Hepatic stellate cell (primary cell): ENCODE measurements around the gene TGM4.
A peak's percentile ranks its signal among the peaks of the same experiment; 100 is the strongest.
"Not testable (repeated sequence)": the region's sequence is repeated elsewhere in the genome, so short reads cannot be mapped to it uniquely, and the experiment has no call there.

Experiments
- DNase-seq: peaks from one replicate; pipeline ENCODE4 v3.0.0; 2011; ENCODE audit warnings: low spot score

The TGM4 gene

GRCh38 chr3:44874308-44874707 is at the start of gene TGM4:
Gene TGM4, plus strand, starts transcription at chr3:44874608. Its CDS starts 71 bp downstream, at chr3:44874679.
- no peak for DNase-seq

GRCh38 chr3:44825264-44825925 is 49.0 kb upstream of the TGM4 start:
- peak; percentile 62 for DNase-seq

- DNase-seq, result no peak
These were observed 47.2 kb upstream of the TGM4 start for GRCh38 chr3:44827196-44827595.

GRCh38 chr3:44831232-44831631 is 43.2 kb upstream of the TGM4 start:
- DNase-seq, result no peak

- DNase-seq, result no peak
These were observed 42.4 kb upstream of the TGM4 start for GRCh38 chr3:44832032-44832431.

GRCh38 chr3:44832965-44833364 is 41.4 kb upstream of the TGM4 start:
- DNase-seq, result no peak

GRCh38 chr3:44833394-44833793 is 41.0 kb upstream of the TGM4 start:
- no peak for DNase-seq

- DNase-seq, result no peak
These were observed 38.7 kb upstream of the TGM4 start for GRCh38 chr3:44835684-44836083.

GRCh38 chr3:44842376-44842775 is 32.0 kb upstream of the TGM4 start:
- no peak for DNase-seq

- DNase-seq, result peak; percentile 30
These were observed 28.6 kb upstream of the TGM4 start for GRCh38 chr3:44845528-44846520.

GRCh38 chr3:44848634-44849033 is 25.8 kb upstream of the TGM4 start:
- no peak for DNase-seq

- not testable (repeated sequence) for DNase-seq
These were observed 17.7 kb upstream of the TGM4 start for GRCh38 chr3:44856663-44857062.

- DNase-seq, result no peak
These were observed 14.3 kb upstream of the TGM4 start for GRCh38 chr3:44860117-44860516.

- peak; percentile 96 for DNase-seq
These were observed 12.8 kb upstream of the TGM4 start, which contains the start of gene TMEM42 for GRCh38 chr3:44861412-44862225. Gene TMEM42, plus strand, starts transcription at chr3:44861912. Its CDS starts 13 bp downstream, at chr3:44861925.

- DNase-seq, result no peak
These were observed 12.2 kb upstream of the TGM4 start for GRCh38 chr3:44862226-44862637.

GRCh38 chr3:44865272-44866035 is 9.0 kb upstream of the TGM4 start:
- no peak for DNase-seq

GRCh38 chr3:44867421-44868111 is 6.8 kb upstream of the TGM4 start:
- no peak for DNase-seq

GRCh38 chr3:44870375-44871061 is 3.9 kb upstream of the TGM4 start:
- DNase-seq, result no peak

- no peak for DNase-seq
These were observed 1.2 kb downstream of the TGM4 start for GRCh38 chr3:44875596-44875995.

- DNase-seq, result no peak
These were observed 2.9 kb downstream of the TGM4 start for GRCh38 chr3:44877333-44877732.
